ENCODE results near the gene FOXO3.

FOXO3 gene

DNA sequence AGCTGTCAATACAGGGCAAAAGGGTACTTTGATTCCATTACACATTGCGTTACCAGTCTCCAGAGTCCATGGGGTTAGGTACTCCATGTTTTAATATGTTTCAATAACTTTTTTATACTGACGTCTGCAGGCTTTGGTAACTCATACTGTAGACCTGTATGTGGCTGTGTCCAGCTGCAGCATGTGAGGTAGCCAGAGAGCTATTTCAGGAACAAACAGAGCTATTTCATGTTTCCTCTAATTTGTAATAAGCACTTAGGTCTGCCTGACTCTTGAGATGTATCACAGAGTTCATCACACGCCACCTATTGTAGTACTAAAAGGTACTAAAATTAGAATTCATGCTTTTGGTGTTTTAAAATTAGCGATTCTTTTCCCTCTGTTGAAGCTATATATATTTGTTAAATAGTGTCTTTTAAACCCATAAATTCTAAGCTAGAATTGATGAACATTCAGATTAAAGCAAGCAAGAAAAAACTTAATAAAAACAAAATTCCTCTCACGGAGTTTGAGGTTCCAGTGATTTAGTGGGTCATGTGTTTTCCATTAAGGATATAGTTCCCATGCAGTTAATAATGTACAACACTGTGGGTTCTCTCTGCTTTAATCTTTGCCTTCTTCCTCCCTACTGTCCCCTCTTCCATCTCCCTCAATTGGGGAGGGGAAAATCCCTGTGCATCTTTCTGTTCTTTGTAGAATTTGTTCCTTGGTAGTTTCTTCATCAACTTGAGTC is 37.0 kb downstream of the FOXO3 start:
- DNase-seq (ENCODE audit: low read depth), result no peak

DNA sequence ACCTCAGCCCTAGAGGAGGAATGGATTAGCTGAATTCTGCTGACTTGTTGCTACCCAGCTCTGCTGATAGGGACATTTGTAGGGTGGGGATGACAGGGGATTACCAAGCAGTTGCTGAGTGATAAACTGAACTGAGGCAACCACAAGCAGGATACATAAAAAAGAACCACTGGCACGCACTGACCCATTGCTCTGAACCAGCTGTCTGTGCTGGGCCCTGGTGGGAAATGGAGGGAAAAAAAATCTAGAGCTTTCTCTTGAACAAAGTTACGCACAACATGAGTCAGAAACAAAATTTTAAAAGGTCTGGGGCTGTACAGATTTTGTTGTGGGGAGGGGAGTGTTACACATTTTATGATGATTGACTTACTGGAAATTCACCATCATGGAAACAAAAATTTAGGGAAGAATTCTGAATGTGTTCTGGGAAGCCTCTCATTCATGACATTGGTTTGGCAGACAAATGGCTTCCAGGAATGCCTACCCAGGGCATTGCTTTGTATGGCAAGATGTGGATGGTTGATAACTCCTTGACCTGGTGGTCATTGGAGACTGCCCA is 37.7 kb downstream of the FOXO3 start:
- no peak for DNase-seq (ENCODE audit: low read depth)

DNA sequence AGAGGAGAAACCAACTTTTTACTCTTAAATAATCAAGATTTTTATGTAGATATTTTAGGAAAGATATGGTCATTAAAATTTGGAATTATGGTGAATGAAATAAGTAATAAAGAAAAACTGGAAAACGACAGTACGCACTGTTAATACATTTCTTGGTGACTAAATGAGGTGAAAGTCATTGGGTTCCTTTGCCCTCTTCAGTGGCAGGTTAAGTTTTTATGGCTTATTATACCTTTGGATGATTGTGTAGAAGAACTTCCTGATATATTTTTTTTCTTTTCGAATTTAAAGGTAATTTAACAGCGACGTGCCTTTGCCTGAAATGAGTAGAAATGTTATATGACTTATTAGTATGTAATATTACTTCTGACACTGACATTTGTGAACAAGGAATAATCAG is 43.4 kb downstream of the FOXO3 start:
- DNase-seq (ENCODE audit: low read depth), result no peak

DNA sequence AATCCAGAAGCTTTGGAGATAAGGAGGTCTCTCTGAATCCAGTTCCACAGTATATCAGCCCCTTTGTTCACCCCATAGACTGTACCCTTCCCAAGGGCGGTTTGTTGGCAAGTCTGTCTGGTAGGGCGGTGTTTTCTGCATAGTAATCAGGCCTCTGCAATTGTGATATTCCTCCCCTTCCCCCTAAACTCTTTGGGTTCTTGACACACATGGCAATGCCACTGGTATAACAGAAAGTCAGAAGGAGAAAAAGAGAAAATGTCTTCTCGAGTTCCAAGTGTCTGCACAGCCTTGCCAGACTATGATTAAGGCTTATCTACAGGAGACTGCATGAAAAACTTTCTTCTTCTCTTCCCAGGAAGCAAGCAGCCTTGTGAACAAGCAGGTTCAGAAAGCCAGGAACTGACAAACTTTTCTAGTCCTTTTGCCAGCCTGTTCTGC is 45.6 kb downstream of the FOXO3 start:
- no peak for DNase-seq (ENCODE audit: low read depth)

DNA sequence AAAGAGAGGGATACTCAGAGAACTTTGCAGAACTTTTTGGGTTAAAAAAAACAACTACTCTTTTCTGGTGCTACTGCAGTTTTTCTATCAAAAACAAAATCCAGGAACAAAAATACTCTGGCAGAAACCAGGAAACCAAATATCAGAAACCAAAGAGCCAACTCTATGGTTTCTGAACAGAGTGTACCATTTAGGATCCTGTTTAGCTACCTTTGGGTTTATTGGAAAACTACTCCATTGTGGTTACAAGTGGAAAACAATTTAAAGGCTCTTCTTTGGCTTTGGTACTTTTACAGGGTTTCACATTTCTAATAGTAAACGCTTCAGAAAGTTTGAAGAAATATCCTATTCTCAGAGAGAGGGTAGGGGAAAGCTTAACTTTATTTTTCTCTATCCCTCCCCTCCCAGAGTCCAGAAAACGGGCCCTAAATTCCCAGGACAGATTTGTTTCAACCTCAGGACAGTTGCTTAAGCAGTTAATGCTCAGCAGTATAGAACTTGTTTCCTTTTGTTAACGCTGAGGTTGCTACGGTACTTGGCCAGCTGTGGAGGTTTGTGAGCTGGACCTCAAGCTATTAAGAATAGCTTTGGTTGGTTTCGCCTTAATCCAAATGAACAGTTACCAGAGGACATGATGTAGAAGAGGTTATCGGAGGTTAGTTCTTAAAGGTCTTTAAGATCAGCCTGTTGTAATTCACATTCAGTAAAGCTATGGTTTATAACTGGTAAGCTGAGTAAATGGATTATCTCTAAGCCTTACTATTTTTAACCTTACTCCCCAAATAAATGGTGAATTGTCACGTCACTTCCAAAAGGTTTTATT is 47.9 kb downstream of the FOXO3 start:
- no peak for DNase-seq (ENCODE audit: low read depth)

DNA sequence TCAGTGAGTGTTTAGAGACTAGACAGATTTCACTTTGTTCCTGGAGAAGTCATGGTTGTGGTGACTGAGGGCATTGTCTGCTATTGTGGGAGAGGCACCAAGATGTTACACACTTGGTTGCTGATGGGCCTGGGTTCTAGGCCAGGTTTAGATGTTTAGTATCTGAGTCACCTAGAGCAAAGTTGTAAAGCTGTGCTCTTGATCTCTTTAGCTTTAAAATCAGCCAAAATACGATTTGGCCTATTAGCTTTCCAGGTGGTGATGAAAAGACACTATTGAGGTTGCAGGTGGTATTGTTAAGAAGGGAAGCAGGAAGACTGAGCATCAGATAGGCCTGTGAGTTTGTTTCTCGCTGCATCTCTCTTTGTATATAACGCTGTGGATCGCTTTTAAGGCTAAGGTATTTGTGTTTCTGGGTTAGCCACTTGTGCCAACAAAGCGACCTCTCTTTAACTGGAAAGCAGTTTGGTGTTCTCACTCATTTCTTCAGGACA is 48.6 kb downstream of the FOXO3 start:
- DNase-seq (ENCODE audit: low read depth), result no peak

DNA sequence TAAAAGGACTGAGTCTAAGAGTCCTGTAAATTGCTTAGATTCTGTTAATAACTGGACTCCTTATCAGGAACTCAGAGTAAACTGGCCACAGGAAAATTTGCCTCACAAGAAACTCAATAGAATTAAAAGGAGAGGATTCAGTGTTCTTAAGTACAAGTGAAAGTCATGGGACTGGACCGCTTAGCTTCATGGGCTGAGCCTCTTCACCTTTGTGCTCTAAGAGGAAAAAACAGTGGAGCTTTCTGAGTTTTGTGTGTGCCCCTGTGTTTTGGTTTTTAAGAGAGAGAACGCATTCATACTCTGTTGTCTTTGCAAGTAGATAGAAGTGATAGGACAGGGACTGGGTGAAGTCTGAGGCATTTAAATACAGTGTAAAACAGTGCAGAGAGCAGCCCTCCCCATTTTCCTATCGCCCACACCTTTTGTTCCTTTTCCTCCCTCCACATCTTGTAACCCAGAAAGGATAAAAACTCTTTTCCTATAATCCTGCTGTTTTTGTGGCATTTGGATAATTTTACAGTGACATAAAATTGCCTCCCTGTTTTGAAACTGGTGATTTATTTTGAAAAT is 49.6 kb downstream of the FOXO3 start:
- DNase-seq (ENCODE audit: low read depth), result no peak

DNA sequence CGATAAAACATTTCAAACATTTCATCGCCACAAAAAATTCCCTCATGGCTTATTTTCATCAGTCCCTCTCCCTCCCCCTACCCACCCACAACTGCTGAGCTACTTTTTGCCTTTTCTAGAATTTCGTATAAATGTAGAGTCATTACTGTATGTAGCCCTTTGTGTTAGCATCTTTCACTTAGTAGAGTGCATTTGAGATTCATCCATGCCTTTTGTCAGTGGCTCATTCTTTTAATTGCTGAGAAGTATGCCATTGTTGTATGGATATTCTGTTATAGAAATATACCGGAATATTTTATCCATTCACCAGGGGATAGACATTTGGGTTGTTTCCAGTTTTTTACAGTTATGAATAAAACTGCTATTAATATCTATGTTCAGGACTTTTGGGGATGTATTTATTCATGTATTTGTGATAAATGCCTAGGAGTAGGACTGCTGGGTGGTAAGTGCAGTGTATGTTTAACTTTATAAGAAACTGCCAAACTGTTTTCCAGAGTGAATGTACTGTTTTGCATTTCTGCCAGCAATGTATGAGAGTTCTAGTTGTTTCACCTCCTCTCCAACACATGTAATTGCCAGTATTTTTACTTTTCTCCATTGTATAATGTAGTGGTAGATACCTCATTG is 50.4 kb downstream of the FOXO3 start:
- no peak for DNase-seq (ENCODE audit: low read depth)

DNA sequence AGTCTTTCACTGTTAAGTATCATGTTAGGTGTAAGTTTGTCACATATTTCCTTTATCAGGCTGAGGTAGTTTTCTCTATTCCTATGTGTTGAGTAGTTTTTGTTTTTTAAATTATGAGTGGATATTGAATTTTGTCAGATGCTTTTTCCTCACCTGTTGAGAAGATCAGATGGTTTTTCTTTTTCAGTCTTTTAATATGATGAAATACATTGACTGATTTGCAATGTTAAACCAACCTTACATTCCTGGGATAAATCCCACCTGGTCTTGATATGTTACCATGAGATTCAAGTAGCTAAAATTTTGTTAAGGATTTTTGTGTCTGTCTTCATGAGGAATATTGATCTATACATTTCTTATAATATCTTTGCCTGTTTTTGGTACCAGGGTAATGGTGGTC is 52.1 kb downstream of the FOXO3 start:
- DNase-seq (ENCODE audit: low read depth), result no peak

DNA sequence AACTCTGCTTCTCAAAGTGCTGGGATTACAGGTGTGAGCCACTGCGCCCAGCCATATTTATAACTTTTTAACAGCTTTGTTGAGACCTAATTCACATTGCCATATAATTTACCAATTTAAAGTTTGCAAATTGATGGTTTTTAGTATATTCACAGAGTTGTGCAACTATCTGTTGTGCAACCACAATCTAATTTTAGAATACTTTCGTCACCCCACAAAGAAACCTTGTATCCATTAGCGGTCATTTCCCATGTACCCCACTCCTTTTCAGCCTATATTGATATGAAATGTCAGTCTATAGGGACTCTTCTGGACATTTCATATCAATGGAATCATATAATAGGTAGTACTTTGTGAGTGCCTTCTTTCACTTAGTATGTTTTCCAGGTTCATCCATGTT is 55.8 kb downstream of the FOXO3 start:
- DNase-seq (ENCODE audit: low read depth), result no peak

DNA sequence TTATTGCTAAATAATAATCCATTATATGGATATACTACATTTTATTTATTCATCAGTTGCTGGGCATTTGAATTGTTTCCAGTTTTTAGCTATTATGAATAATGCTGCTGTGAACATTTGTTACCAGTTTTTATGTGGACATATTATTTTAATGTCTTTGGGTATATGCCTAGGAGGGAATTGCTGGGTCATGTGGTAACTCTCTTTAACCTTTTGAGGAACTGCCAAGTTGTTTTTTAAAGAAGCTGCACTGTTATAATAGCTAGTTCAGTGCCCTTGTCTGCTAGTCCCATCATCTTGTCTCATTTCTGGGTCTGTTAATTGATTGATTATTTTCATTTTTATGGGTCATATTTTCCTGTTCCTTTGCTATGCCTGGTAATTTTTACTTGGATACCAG is 56.3 kb downstream of the FOXO3 start:
- no peak for DNase-seq (ENCODE audit: low read depth)

DNA sequence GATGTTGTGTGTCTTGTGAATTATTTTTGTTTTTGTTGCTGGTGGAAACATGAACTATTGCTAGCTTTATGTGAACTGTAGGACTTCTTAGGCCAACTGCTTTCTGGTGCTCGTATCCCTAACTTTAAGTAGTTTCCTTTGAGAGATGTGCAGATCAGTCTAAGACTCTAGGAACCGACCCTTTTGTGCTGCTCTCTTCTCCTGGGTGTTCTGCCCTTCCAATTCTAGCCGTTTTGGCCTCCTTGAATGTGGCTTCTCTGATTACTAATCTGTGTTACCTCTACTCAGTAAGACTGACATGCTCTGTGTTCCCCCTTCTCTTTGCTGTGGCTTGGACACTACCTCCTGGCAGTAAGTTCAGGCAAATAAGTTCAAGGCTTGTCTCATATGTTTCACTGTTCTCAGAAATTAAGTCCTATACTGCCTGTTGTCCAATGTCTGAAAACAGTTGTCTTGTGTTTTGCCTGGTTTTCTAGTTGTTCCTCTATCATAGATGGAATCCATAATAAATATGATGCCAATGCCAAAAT is 58.0 kb downstream of the FOXO3 start:
- DNase-seq (ENCODE audit: low read depth), result no peak

DNA sequence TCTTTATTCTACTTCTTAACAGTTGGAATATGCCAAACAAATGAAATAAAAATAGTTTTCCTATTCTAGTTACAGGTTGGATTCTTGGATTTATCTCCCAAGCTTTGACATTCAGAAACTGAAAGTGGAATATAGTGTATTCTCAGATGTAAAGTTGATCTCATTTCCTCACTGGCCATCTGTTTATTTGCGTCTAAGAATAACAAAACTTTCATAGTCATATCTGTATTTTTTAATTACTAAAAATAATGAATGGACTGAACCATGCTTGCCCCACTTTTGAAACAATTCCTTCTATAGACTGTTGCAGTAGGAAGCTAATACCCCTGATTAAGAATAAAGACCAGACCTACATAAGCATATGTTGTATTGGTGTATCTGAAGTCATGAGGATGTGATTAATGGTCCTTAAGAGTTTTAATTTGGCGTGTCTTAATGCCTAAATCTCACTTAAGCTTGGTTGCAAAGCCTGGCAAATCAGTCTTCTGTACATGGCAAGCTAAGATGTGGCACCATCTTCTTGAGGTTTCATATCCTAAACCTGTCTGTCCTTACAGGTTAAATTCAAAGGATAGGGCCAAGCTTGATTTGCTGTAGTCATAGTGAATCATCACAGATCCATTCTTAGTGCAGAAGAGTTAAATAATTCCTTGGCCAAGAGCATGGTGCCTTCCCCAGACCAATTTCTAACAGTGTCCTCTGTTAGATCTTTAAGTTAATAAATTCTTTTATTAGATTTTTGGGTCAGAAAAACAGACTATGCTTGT is 58.9 kb downstream of the FOXO3 start:
- no peak for DNase-seq (ENCODE audit: low read depth)

DNA sequence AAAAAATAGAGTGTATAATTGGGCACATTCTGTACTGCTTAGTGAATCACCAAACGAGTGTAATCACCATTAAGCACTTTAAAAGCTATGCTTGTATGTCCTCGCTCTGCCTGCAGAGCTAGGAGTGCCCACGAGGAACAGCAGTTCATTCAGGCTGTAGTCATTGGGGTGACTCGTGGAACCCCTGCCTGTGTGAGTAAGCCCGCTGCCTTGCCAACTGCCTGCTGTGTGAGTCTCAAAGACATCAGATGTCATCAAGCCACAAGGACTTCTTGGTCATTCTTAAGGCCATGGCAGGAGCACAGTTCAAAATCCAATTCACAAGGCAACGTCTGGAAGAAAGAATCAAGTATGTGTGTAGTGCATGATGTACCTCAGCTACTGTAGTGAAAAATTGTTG is 60.4 kb downstream of the FOXO3 start:
- DNase-seq (ENCODE audit: low read depth), result peak; percentile 43

DNA sequence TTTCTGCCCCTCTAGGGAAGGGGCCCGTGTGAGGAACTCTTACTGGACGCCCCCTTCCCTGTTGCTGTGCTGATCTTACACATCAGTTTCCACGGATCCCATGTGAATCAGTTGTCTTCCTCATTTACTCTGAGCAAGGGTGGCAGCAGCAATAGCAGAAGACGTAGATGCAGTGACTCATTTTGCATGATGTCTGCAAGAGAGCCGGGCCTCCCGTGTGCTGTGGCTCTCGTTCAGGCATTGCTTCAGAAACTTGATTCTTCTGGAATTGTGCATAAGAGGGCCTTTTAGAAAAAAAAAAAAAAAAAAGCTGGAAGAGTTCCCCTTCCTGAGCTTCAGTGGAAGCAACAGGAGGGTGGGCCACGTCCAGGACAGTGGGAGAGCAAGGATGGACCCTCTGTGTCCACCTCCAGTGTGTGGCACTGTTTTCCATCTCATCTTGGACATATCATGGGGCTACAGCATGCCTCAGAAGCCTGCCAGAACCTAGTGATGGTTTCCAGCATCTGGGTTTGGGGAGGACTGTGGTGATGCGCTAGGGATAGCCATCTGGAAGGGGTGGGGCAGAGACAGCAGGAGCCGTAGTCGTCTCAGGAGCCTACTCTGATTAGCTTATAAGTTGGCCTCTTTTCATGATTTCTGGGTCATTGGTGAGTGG is 62.1 kb downstream of the FOXO3 start:
- DNase-seq (ENCODE audit: low read depth), result peak; percentile 83

DNA sequence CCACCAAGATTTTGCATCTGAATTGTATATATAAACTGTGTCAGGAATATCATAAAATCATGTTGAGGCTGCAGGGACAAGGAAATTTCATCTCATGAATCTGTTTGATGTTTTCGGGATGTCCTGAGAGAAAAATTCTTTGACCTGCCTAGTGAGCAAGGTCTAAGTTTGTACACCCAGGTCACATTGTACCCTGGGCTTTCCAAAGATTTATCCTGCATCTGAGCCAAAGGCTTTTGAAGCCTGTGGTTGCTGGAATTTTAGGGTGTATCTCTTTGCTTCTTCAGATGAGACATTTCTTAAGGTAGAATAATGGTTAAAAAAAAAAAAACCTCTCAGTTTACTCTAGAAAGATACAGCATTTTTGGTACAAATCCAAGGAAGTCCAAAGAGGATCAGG is 63.3 kb downstream of the FOXO3 start:
- no peak for DNase-seq (ENCODE audit: low read depth)

DNA sequence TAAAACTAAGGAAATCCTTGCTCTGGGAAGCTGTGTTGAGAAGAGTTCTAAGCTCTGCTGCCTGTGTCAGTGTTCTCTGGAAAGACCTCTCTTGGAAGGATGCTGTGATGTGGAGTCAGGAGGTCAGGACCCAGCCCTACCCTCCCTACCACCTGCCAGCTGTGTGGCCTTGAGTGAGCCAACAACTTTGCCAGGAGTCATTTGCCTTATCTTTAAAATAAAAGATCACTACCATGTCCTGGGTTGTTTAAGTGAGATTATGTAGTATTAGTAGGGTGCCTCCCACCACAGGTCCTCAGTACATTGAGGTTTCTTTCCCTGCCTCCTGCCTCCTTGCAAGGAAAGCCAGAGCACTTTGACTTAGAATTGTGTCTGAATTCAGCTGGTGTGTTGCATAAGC is 64.9 kb downstream of the FOXO3 start:
- DNase-seq (ENCODE audit: low read depth), result no peak

DNA sequence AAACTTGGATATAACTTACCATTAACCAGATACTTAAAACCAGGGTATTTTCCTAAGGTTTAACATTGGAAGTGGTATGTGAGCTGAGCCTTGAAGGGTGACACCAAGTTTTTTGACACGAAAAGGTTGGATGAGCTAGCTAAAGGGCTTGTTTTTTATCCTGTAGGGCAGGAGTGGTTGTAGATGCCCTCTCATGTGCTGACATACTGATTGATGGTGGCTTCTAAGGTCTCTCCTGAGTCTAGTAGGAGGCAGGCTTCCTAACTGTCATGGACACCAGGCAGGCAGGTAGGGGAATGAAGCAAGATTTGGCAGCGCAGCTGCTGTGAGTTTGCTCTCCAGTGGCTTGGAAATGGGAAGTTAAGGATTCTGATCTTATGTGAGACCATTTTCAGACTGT is 66.1 kb downstream of the FOXO3 start:
- DNase-seq (ENCODE audit: low read depth), result no peak

DNA sequence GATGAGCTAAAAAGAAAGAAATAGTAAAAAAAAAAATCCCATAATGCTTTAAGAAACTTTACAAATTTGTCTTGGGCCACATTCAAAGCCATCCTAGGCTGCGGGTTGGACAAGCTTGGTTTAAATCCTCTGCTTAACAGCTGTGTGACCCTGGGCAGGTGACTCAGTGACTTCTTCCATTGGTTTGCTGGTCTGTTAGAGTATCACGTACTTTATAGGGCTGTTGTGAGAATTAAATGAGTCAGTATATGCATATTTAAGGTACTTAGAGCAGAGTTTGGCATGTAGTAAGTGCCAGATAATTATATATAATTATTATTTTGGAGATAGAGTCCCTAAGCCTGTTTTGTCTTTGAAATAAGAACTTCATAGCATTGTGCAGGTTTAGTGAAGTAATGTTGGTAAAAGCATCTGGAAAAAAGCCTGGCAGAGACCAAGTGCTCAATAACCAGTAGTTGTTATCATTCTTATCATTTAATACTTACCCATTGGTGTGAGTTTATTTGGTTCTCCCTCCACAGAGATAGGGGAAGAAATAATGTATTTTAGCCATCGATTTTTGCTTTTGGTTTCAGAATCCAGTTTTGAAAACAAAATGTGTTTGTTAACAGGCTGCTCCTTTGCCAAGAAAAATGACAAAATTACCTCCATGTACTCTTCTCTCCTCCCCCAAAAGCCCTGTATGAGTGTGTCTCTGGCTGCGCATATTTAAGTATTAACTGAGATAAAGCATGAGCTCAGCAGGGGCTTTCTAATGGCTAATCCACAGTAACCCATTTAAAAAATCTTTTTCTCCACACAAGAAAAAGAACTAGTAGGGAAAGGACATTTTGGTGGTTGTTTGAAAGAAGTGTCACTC is 67.2 kb downstream of the FOXO3 start:
- DNase-seq (ENCODE audit: low read depth), result no peak
